Effector memory CD4-positive, alpha-beta T cell (primary cell): ENCODE results near the gene PROCA1.
"Not testable (repeated sequence)": the region's sequence is repeated elsewhere in the genome, so short reads cannot be mapped to it uniquely, and the experiment has no call there.

Source experiments
- DNase-seq, 3 donors: peaks; one replicate each; pipeline ENCODE4 v3.0.0-alpha.2; 2020
- H3K27ac ChIP-seq: 2 replicates; pipeline ENCODE4 v1.7.0; 2013; ENCODE audit warnings: mild to moderate bottlenecking, low read length, moderate library complexity; ENCODE audit not compliant: insufficient read depth, poor library complexity, severe bottlenecking
- H3K27me3 ChIP-seq: replicated peaks from 2 replicates; pipeline ENCODE4 v1.7.0; 2013; ENCODE audit warnings: mild to moderate bottlenecking, low read length; ENCODE audit not compliant: insufficient read depth, control insufficient read depth, poor library complexity, severe bottlenecking
- H3K36me3 ChIP-seq: 2 replicates; pipeline ENCODE4 v1.7.0; 2013; ENCODE audit warnings: mild to moderate bottlenecking, low read length, moderate library complexity; ENCODE audit not compliant: control insufficient read depth, insufficient read depth
- H3K4me1 ChIP-seq: 2 replicates; pipeline ENCODE4 v1.7.0; 2013; ENCODE audit warnings: low read length, mild to moderate bottlenecking; ENCODE audit not compliant: control insufficient read depth, insufficient read depth, poor library complexity, severe bottlenecking
- H3K4me3 ChIP-seq: 2 replicates; pipeline ENCODE4 v1.7.0; 2013; ENCODE audit warnings: low read length, low read depth, mild to moderate bottlenecking; ENCODE audit not compliant: insufficient read depth, poor library complexity, severe bottlenecking
- H3K9me3 ChIP-seq: 2 replicates; pipeline ENCODE4 v1.7.0; 2013; ENCODE audit warnings: mild to moderate bottlenecking, low read length, moderate library complexity; ENCODE audit not compliant: control insufficient read depth

The PROCA1 gene

GRCh38 chr17:28723836-28724499 lies 12.3 kb upstream of the PROCA1 start:
- not testable (repeated sequence) for H3K4me3 ChIP-seq
- peaks cover 57% of the 10 kb centered on the region for H3K4me1 ChIP-seq

DNA sequence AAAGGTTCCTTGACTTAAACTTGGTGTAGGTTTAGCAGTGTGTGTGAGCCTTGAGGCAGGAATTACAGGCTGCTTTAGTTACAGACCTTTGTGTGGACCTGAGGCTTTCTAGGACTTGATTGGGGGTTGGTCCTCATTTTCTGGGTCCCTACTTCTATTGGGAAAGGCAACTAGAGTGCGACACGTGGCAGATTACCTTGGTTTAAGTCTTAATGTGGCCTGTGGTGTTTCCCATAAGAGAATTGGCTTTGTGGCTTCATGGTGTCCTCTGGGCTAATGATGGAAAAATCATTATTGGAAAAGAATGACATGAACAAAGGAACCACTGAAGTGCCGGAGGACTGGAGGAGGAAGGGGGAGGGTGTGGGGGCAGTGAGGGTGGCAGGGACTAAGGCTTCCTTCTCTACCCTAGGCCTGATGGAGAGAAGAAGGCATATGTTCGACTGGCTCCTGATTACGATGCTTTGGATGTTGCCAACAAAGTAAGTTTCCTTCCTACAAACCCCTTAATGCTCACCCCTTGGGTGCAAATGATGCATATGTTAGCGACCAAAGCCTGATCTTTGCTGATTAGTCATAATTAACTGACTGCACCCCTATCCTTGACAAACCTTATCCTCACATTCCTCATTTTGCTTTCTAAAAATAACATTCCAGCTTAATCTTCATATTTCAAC lies 11.6 kb upstream of the PROCA1 start:
- Histone ChIP-seq H3K9me3 (no peaks in the 10 kb centered on the region), H3K36me3 (peaks cover 29% of the 10 kb centered on the region), H3K4me1 (peaks cover 54% of the 10 kb centered on the region), H3K4me3 (no peak overlapping the region), H3K27ac (peak overlapping the region; percentile 5), H3K27me3 (no peaks in the 10 kb centered on the region)
- DNase-seq, result no peak

More at GRCh38 chr17:28723836-28724499, 12.3 kb upstream of the PROCA1 start:
- not testable (repeated sequence) for H3K9me3 ChIP-seq, DNase-seq, H3K27me3 ChIP-seq, H3K27ac ChIP-seq
- peaks cover 29% of the 10 kb centered on the region for H3K36me3 ChIP-seq

DNA sequence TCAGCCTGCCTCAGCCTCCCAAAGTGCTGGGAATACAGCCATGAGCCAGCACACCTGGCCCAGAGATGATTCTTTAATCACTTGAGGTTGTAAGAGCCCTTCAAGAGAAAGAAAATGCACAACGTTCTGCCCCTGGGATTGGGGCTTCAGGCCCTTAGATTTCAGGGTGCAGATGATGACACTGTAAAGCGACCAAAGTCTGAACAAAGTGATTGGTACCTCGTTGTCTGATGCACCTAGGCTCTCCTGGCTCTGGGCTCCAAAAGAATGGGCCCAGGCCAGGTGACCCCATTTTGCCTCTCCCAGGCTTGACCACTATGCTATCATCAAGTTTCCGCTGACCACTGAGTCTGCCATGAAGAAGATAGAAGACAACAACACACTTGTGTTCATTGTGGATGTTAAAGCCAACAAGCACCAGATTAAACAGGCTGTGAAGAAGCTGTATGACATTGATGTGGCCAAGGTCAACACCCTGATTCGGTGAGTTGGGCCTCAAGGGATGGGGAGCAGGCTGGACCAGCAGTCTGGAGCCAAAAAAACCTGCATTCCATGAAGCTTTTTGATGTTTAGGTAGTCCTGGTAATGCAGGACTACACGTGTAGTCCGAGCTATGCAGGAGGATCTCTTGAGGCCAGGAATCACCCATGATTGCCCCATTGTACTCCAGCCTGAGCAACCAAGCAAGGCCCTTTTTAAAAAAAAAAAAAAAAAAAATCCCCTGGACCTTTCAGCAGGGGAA lies 10.9 kb upstream of the PROCA1 start:
- peaks cover 29% of the 10 kb centered on the region for H3K36me3 ChIP-seq
- DNase-seq, result no peak
- peak overlapping the region; percentile 5 for H3K27ac ChIP-seq
- H3K4me3 ChIP-seq, result no peak overlapping the region
- peaks cover 48% of the 10 kb centered on the region for H3K4me1 ChIP-seq
- H3K9me3 ChIP-seq, result no peaks in the 10 kb centered on the region
- no peaks in the 10 kb centered on the region for H3K27me3 ChIP-seq

DNA sequence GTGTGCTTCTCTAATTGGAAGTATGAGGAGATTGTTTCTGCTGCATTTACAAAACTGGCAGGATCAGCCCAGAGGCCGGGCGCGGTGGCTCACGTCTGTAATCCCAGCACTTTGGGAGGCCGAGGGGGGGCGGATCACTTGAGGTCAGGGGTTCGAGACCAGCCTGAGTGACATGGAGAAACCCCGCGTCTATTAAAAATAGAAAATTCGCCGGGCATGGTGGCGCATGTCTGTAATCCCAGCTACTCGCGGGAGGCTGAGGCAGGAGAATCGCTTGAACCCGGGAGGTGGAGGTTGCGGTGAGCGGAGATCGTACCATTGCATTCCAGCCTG lies 9.3 kb upstream of the PROCA1 start:
- peak overlapping the region; percentile 89 for H3K27ac ChIP-seq
- H3K4me3 ChIP-seq, result peak overlapping the region; percentile 81
- peaks cover 38% of the 10 kb centered on the region for H3K4me1 ChIP-seq

GRCh38 chr17:28720247-28720996 lies 8.7 kb upstream of the PROCA1 start:
- peak in 1 of 3 donors; percentile 26 for DNase-seq
- Histone ChIP-seq H3K4me1 (peaks cover 33% of the 10 kb centered on the region), H3K27me3 (peaks cover 4% of the 10 kb centered on the region), H3K9me3 (no peaks in the 10 kb centered on the region), H3K36me3 (peaks cover 29% of the 10 kb centered on the region), H3K4me3 (peak overlapping the region; percentile 81), H3K27ac (peak overlapping the region; percentile 89)

More for the DNA sequence above, 9.3 kb upstream of the PROCA1 start:
- not testable (repeated sequence) for H3K9me3 ChIP-seq, H3K27me3 ChIP-seq, DNase-seq
- peaks cover 29% of the 10 kb centered on the region for H3K36me3 ChIP-seq

- peak overlapping the region; percentile 81 for H3K4me3 ChIP-seq
- DNase-seq, result no peak
- H3K27me3 ChIP-seq, result peaks cover 4% of the 10 kb centered on the region
- H3K4me1 ChIP-seq, result peaks cover 30% of the 10 kb centered on the region
- H3K36me3 ChIP-seq, result peaks cover 20% of the 10 kb centered on the region
- peak overlapping the region; percentile 89 for H3K27ac ChIP-seq
- H3K9me3 ChIP-seq, result no peaks in the 10 kb centered on the region
These were observed 7.3 kb upstream of the PROCA1 start for GRCh38 chr17:28719021-28719433.

- Histone ChIP-seq H3K27ac (no peak overlapping the region), H3K27me3 (peaks cover 4% of the 10 kb centered on the region), H3K4me1 (peaks cover 30% of the 10 kb centered on the region), H3K4me3 (no peak overlapping the region), H3K9me3 (no peaks in the 10 kb centered on the region), H3K36me3 (peaks cover 14% of the 10 kb centered on the region)
- no peak for DNase-seq
These were observed 6.8 kb upstream of the PROCA1 start for GRCh38 chr17:28718333-28719020.

GRCh38 chr17:28717578-28718332 lies 6.1 kb upstream of the PROCA1 start, which contains the start of gene RAB34:
Gene RAB34, minus strand, starts transcription at chr17:28717868. Its CDS starts 602 bp downstream, at chr17:28717266.
- H3K27me3 ChIP-seq, result peaks cover 4% of the 10 kb centered on the region
- peaks cover 30% of the 10 kb centered on the region for H3K4me1 ChIP-seq
- H3K9me3 ChIP-seq, result no peaks in the 10 kb centered on the region
- peaks cover 7% of the 10 kb centered on the region for H3K36me3 ChIP-seq
- no peak within 1 kb of the TSS for H3K27ac ChIP-seq
- no peak within 1 kb of the TSS for H3K4me3 ChIP-seq
- DNase-seq, result no peak
